Astrocyte of the cerebellum (primary cell): ENCODE results near the gene PCSK5.

Experiments used
- DNase-seq: peaks from one replicate; pipeline ENCODE4 v3.0.0-alpha.2; 2011; ENCODE audit warnings: low read depth
- H3K4me3 ChIP-seq: 2 replicates; pipeline ENCODE4 v1.5.1; 2011; ENCODE audit warnings: mild to moderate bottlenecking, low read depth, low read length, moderate library complexity
- in situ Hi-C: cut with HindIII; loops from 2 replicates; pipeline ENCODE4 v1.10.0; 2017; ENCODE audit warnings: low sequenced_read_pairs
- TF ChIP-seq, protein P1 (sequence below): IDR thresholded peaks from 2 replicates; pipeline ENCODE4 v1.5.1; 2012; ENCODE audit warnings: low read length, low read depth, moderate library complexity, mild to moderate bottlenecking; ENCODE audit errors: missing control alignments

The PCSK5 gene

DNA sequence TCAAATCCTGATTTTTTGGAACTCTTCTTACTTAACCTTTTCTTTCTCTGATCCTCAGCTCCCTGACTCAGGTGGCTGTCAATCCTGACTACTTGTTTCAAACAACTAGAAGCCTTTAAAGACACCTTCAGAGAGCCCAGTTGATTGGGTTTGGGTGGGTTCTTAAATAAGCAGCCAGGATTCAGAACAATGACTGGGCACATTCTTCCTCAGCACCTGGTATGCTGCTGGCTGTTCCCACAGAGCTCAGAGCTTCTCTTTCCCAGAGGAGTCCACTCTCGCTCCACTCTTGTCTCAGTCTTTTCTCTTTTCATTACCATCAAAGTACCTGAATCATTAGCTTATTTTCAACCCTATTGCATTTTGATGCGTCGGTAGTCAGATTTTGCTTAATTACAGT, 22.5 kb downstream of the PCSK5 start:
- no peak for DNase-seq
- no peak overlapping the region for H3K4me3 ChIP-seq
- in situ Hi-C loops: no loop called here
- TF ChIP-seq, protein P1, sequence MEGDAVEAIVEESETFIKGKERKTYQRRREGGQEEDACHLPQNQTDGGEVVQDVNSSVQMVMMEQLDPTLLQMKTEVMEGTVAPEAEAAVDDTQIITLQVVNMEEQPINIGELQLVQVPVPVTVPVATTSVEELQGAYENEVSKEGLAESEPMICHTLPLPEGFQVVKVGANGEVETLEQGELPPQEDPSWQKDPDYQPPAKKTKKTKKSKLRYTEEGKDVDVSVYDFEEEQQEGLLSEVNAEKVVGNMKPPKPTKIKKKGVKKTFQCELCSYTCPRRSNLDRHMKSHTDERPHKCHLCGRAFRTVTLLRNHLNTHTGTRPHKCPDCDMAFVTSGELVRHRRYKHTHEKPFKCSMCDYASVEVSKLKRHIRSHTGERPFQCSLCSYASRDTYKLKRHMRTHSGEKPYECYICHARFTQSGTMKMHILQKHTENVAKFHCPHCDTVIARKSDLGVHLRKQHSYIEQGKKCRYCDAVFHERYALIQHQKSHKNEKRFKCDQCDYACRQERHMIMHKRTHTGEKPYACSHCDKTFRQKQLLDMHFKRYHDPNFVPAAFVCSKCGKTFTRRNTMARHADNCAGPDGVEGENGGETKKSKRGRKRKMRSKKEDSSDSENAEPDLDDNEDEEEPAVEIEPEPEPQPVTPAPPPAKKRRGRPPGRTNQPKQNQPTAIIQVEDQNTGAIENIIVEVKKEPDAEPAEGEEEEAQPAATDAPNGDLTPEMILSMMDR: no peak

DNA sequence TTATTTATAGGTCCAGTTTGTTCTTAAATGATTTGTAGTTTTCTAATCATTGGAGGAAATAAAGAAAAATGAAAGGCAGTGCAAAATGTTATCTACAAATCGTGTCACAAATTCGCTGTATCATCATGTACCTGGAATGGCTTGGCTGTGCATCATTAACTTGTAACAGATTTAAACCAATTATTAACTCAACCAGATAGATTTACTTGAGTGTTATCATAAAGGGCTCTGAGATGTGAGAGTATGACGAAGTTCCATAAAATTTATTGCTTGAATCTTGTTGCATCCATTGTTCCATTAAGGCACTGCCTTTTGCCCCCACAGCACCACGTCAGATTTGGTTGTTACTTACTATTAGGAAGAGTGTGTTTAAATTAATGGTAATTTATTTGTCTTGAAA, 23.5 kb downstream of the PCSK5 start:
- H3K4me3 ChIP-seq: no peak overlapping the region
- TF ChIP-seq, protein P1: no peak
- DNase-seq: no peak
- in situ Hi-C loops: no loop called here

DNA sequence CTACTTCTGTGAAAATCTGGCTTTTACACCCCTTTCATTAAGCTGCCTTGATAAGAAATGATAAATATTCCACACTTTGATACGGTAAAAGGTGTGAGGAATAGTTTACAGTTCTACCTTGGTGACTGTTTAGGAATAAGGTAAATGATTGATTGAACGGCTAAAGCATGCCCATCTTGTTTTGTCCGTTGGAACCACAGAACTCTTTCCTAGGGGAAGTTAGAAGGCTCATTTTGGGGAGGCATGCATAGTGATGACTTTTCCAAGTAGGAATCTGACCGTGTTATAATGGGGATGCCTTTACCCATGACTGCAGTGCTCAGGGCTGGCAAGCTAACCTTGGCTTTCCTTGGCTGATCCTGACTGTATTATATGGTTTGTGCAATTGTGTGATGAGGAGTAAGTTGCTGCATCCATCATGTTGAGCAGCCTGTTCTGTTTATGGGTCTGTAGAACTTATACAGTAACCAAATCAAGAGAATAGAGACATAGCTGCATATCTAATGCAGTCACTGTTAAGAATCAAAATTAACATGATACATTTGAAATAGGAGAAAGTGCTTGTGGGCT, 24.5 kb downstream of the PCSK5 start:
- in situ Hi-C loops: no loop called here
- no peak overlapping the region for H3K4me3 ChIP-seq
- TF ChIP-seq, protein P1: no peak
- DNase-seq: no peak

DNA sequence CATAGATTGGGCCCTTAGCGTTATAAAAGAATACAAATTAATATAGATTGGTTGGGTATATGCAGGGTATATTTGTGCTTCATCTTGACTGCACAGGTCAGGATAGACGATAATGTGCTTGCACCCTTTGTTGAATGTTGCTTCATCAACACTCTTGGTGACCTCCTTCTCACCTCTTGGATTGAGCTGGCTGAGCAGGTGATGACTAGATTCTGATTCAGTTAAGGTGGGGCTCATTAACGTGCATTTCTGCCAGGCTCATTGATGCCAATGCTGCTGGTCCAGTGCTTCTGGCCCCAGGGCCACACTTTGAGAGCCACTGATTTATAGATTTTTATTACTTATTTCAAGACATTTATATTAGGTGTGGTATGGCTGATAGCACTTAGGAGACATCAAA, 27.7 kb downstream of the PCSK5 start:
- TF ChIP-seq, protein P1: no peak
- no peak overlapping the region for H3K4me3 ChIP-seq
- in situ Hi-C loops: no loop called here
- DNase-seq: no peak

DNA sequence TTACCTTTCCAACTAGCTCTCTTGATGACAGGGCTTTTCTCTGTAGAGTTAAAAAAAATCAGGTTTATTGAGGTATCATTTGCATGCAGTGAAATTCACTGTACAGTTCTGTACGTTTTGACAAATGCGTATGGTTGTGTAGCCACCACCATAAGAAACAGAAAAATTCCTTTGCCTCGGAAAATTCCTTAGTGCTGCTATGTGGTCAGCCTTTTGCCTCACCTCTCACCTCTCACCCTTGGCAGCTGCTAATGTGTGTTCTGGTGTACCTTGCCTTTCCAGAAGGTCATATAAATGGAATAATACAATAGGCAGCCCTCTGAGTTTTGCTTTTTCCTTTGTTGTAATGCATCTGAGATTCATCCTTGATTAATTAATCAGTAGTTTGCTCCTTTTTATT, 28.4 kb downstream of the PCSK5 start:
- TF ChIP-seq, protein P1: no peak
- no peak overlapping the region for H3K4me3 ChIP-seq
- no peak for DNase-seq
- in situ Hi-C loops: no loop called here

DNA sequence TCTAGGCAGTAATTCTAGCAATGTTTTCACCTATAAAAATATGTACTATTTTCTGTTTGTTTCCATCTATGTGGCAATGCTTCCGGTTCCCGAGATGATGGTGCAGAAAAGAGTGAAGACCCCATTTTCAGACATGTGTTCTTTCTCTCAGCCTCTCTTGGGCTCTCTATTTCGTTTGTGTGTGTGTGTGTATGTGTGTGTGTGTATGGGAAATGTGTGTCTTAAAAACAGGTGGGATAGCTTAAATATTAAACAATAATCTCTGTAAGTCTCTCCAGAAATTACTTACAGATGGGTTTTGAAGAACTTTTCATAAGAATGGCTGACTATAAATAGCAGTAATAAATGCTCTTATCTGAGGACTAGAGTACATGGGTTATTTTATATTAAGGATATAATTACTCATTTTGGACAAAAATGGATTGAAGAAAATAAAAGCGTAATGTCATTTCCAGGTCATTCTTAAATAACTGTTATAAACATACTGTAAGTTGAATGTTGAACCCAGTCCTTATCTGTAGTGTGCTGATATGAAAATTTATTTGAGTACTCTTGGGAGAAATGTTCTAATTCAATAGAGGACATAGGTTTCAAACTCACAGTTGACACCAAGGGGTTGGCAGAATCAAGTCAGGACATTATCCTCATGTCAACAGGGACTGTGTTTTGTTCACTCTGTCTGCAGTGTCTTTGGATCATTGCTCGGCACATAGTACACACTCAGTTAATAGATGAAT, 31.1 kb downstream of the PCSK5 start:
- no peak overlapping the region for H3K4me3 ChIP-seq
- TF ChIP-seq, protein P1: no peak
- in situ Hi-C loops: no loop called here
- no peak for DNase-seq
